Activated CD4-positive, alpha-beta T cell treated with anti-CD3 and anti-CD28 coated beads, Interleukin-2, amount 50 U/mL, for 48 hours (primary cell): Measurements from ENCODE around the gene TSEN15.

Experiments
- DNase-seq, 2 experiments: peaks; one replicate each; pipeline ENCODE4 v3.0.0-alpha.2; 2020

The TSEN15 gene

GRCh38 chr1:184051485-184052193, at the start of gene TSEN15:
TSEN15 (plus strand) TSS chr1:184051730; CDS start chr1:184051756, 26 bp downstream.
- peak; percentile 77 to 83 for DNase-seq

- DNase-seq, result no peak
These were observed 49.5 kb upstream of the TSEN15 start for GRCh38 chr1:184002071-184002470.

- DNase-seq, result no peak
These were observed 46.6 kb upstream of the TSEN15 start for GRCh38 chr1:184004935-184005334.

- no peak for DNase-seq
These were observed 46.0 kb upstream of the TSEN15 start for GRCh38 chr1:184005506-184005905.

GRCh38 chr1:184010788-184011187, 40.7 kb upstream of the TSEN15 start:
- DNase-seq, result no peak

GRCh38 chr1:184012187-184012586, 39.3 kb upstream of the TSEN15 start:
- no peak for DNase-seq

- no peak for DNase-seq
These were observed 37.3 kb upstream of the TSEN15 start for GRCh38 chr1:184014271-184014670.

- DNase-seq, result no peak
These were observed 35.4 kb upstream of the TSEN15 start for GRCh38 chr1:184016169-184016568.

- DNase-seq, result no peak
These were observed 34.2 kb upstream of the TSEN15 start for GRCh38 chr1:184017306-184017705.

- DNase-seq, result no peak
These were observed 32.9 kb upstream of the TSEN15 start for GRCh38 chr1:184018622-184019021.

GRCh38 chr1:184019069-184019468, 32.5 kb upstream of the TSEN15 start:
- DNase-seq, result no peak

GRCh38 chr1:184019506-184019905, 32.0 kb upstream of the TSEN15 start:
- no peak for DNase-seq

- no peak for DNase-seq
These were observed 31.2 kb upstream of the TSEN15 start for GRCh38 chr1:184020328-184020727.

- DNase-seq, result no peak
These were observed 30.7 kb upstream of the TSEN15 start for GRCh38 chr1:184020855-184021254.

- no peak for DNase-seq
These were observed 29.8 kb upstream of the TSEN15 start for GRCh38 chr1:184021728-184022127.

- DNase-seq, result no peak
These were observed 28.9 kb upstream of the TSEN15 start for GRCh38 chr1:184022668-184023067.

- DNase-seq, result no peak
These were observed 28.4 kb upstream of the TSEN15 start for GRCh38 chr1:184023171-184023570.

GRCh38 chr1:184025242-184025675, 26.3 kb upstream of the TSEN15 start:
- DNase-seq, result no peak

GRCh38 chr1:184027826-184028695, 23.5 kb upstream of the TSEN15 start:
- DNase-seq, result no peak

GRCh38 chr1:184028854-184029623, 22.5 kb upstream of the TSEN15 start:
- DNase-seq, result no peak

GRCh38 chr1:184030433-184031091, 21.0 kb upstream of the TSEN15 start:
- no peak for DNase-seq

- no peak for DNase-seq
These were observed 20.5 kb upstream of the TSEN15 start for GRCh38 chr1:184031092-184031408.
